Measurements from ENCODE around the gene PTPRK.

The PTPRK gene

GRCh38 chr6:128358244-128358776 lies 162.1 kb downstream of the PTPRK start:
- TF ChIP-seq CTCF (IDR thresholded peaks at IDR 0.05), result no peak
- TF ChIP-seq ZFX (IDR thresholded peaks at IDR 0.05; ENCODE audit: borderline replicate concordance), result no peak
- no peak overlapping the region for H3K27ac ChIP-seq

GRCh38 chr6:128357392-128358130 lies 162.8 kb downstream of the PTPRK start:
- no peak overlapping the region for H3K27ac ChIP-seq
- TF ChIP-seq ZFX (IDR thresholded peaks at IDR 0.05; ENCODE audit: borderline replicate concordance) (no peak), CTCF (IDR thresholded peaks at IDR 0.05) (no peak)

GRCh38 chr6:128352366-128352765 lies 168.0 kb downstream of the PTPRK start:
- no peak overlapping the region for H3K27ac ChIP-seq

GRCh38 chr6:128351255-128351514 lies 169.2 kb downstream of the PTPRK start:
- TF ChIP-seq ZFX (IDR thresholded peaks at IDR 0.05; ENCODE audit: borderline replicate concordance) (no peak), CTCF (IDR thresholded peaks at IDR 0.05) (no peak)
- no peak overlapping the region for H3K27ac ChIP-seq

More at GRCh38 chr6:128352366-128352765, 168.0 kb downstream of the PTPRK start:
- TF ChIP-seq ZFX (IDR thresholded peaks at IDR 0.05; ENCODE audit: borderline replicate concordance) (no peak), CTCF (IDR thresholded peaks at IDR 0.05) (no peak)

- no peak overlapping the region for H3K27ac ChIP-seq
- TF ChIP-seq ZFX (IDR thresholded peaks at IDR 0.05; ENCODE audit: borderline replicate concordance), result no peak
- TF ChIP-seq CTCF (IDR thresholded peaks at IDR 0.05), result no peak
Measured at GRCh38 chr6:128350416-128351254, 169.8 kb downstream of the PTPRK start.

- H3K27ac ChIP-seq, result no peak overlapping the region
- TF ChIP-seq CTCF (IDR thresholded peaks at IDR 0.05) (no peak), ZFX (IDR thresholded peaks at IDR 0.05; ENCODE audit: borderline replicate concordance) (no peak)
Measured at GRCh38 chr6:128347123-128347522, 173.3 kb downstream of the PTPRK start.

GRCh38 chr6:128346569-128346968 lies 173.8 kb downstream of the PTPRK start:
- TF ChIP-seq ZFX (IDR thresholded peaks at IDR 0.05; ENCODE audit: borderline replicate concordance), result no peak
- TF ChIP-seq CTCF (IDR thresholded peaks at IDR 0.05), result no peak
- H3K27ac ChIP-seq, result no peak overlapping the region

Measured in 22Rv1 (cell line).